Measurements from ENCODE around the gene SLC44A2.
A peak's percentile ranks its signal among the peaks of the same experiment; 100 is the strongest.

The SLC44A2 gene

DNA sequence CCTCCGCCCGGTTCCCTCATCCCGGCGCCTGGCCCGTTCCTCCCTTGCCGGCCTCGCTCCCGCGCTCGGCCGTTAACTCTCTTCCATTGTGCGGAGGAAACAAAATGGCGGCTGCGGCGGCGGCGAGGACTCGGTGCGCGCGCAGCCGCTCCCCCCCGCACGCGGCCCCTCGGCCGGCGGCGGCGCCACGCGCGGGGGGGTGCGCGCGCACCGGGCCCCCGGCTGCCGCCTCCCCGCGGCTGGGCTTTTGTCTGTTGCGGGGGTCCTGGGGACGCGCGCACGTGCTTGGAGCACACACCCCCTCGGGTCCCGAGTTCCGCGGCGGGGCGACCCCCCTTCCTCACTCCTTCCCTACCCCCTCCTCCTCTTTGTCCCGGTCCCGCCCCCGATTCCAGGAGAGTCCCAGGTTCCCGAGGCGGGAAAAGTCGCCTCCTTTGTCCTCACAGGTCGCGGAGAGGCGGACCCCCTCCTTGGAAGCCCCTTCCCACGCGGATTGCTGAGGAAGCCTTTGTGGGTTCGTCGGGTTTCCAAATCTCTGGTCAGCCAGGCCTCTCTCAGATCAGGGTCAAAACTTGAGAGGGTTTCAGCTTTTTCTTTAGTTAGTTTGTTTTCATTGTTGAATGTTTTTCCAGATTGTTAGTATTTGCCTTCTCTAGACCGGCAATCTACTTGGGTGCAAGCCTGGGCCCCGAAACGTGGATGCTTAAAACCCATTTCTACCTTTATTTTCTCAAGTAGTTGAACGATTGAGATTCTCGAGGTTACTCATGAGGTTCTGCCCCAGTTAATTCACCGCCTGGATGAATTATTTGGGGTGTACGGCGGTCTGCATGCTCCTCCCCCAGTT lies 29.5 kb downstream of the SLC44A2 start (continued):
- TF ChIP-seq, protein P1, sequence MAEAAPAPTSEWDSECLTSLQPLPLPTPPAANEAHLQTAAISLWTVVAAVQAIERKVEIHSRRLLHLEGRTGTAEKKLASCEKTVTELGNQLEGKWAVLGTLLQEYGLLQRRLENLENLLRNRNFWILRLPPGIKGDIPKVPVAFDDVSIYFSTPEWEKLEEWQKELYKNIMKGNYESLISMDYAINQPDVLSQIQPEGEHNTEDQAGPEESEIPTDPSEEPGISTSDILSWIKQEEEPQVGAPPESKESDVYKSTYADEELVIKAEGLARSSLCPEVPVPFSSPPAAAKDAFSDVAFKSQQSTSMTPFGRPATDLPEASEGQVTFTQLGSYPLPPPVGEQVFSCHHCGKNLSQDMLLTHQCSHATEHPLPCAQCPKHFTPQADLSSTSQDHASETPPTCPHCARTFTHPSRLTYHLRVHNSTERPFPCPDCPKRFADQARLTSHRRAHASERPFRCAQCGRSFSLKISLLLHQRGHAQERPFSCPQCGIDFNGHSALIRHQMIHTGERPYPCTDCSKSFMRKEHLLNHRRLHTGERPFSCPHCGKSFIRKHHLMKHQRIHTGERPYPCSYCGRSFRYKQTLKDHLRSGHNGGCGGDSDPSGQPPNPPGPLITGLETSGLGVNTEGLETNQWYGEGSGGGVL (tag by site-specific recombination; IDR thresholded peaks at IDR 0.05) = peak; percentile 81
- TF ChIP-seq SP3 (tag by site-specific recombination; IDR thresholded peaks at IDR 0.05) (no peak), ZNF121 (tag by site-specific recombination; IDR thresholded peaks at IDR 0.05) (no peak), ZNF366 (tag by site-specific recombination; conservative IDR thresholded peaks at IDR 0.05) (no peak), EGR2 (tag by site-specific recombination; IDR thresholded peaks at IDR 0.05; ENCODE audit: low read depth) (peak; percentile 49; the same call in 1 of the 2 replicates), YY1 (tag by site-specific recombination; IDR thresholded peaks at IDR 0.05) (peak; percentile 80)
- TF ChIP-seq, protein P2, sequence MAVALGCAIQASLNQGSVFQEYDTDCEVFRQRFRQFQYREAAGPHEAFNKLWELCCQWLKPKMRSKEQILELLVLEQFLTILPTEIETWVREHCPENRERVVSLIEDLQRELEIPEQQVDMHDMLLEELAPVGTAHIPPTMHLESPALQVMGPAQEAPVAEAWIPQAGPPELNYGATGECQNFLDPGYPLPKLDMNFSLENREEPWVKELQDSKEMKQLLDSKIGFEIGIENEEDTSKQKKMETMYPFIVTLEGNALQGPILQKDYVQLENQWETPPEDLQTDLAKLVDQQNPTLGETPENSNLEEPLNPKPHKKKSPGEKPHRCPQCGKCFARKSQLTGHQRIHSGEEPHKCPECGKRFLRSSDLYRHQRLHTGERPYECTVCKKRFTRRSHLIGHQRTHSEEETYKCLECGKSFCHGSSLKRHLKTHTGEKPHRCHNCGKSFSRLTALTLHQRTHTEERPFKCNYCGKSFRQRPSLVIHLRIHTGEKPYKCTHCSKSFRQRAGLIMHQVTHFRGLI (tag by site-specific recombination; IDR thresholded peaks at IDR 0.05) = no peak
- TF ChIP-seq, protein P3, sequence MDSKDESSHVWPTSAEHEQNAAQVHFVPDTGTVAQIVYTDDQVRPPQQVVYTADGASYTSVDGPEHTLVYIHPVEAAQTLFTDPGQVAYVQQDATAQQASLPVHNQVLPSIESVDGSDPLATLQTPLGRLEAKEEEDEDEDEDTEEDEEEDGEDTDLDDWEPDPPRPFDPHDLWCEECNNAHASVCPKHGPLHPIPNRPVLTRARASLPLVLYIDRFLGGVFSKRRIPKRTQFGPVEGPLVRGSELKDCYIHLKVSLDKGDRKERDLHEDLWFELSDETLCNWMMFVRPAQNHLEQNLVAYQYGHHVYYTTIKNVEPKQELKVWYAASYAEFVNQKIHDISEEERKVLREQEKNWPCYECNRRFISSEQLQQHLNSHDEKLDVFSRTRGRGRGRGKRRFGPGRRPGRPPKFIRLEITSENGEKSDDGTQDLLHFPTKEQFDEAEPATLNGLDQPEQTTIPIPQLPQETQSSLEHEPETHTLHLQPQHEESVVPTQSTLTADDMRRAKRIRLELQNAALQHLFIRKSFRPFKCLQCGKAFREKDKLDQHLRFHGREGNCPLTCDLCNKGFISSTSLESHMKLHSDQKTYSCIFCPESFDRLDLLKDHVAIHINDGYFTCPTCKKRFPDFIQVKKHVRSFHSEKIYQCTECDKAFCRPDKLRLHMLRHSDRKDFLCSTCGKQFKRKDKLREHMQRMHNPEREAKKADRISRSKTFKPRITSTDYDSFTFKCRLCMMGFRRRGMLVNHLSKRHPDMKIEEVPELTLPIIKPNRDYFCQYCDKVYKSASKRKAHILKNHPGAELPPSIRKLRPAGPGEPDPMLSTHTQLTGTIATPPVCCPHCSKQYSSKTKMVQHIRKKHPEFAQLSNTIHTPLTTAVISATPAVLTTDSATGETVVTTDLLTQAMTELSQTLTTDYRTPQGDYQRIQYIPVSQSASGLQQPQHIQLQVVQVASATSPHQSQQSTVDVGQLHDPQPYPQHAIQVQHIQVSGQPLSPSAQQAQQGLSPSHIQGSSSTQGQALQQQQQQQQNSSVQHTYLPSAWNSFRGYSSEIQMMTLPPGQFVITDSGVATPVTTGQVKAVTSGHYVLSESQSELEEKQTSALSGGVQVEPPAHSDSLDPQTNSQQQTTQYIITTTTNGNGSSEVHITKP (tag by site-specific recombination; IDR thresholded peaks at IDR 0.05) = peak; percentile 55; the same call in 1 of the 2 replicates
- TF ChIP-seq, protein P4, sequence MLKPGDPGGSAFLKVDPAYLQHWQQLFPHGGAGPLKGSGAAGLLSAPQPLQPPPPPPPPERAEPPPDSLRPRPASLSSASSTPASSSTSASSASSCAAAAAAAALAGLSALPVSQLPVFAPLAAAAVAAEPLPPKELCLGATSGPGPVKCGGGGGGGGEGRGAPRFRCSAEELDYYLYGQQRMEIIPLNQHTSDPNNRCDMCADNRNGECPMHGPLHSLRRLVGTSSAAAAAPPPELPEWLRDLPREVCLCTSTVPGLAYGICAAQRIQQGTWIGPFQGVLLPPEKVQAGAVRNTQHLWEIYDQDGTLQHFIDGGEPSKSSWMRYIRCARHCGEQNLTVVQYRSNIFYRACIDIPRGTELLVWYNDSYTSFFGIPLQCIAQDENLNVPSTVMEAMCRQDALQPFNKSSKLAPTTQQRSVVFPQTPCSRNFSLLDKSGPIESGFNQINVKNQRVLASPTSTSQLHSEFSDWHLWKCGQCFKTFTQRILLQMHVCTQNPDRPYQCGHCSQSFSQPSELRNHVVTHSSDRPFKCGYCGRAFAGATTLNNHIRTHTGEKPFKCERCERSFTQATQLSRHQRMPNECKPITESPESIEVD (tag by site-specific recombination; IDR thresholded peaks at IDR 0.05) = no peak

DNA sequence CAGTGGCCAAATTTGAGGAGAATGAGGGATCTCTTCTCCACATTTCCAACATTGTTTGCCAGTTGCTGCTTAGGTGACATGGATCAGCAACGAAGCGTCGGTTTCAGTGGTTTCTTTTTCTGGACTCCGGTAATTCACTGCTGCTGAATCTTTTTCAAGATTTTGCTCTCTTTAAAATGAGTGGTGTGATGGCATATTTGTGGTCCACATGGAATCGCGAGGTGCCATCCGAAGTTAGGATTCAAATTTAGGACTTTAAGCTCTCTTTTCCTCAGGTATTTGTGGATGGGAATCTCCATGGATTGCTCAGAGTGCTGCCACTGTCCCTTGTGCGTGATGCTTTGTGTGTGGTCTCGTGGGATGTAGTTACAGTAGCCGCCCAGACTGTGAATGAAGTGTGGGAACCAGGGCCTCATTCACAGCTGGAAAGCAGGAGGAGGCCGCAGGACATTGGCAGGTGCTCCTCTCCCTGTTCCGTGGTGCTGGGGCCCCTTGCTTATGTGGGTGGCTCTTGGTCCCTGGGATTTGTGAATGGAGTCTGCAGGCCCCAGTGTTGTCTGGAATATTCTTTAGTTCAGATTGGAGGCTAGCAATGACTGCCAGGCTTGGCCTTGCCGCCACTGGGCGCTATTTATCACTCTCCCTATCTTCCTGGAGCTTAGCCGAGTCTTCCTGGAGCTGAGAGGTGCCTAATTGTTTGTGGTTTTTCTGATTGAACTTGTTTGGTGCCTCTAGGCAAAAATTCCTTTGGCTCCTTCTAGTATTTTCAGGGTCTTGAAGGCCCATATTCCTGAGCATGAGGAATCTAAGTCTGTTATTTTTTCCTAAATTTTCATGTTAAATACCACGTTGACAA lies 30.3 kb downstream of the SLC44A2 start:
- ChIA-PET POLR2A (interaction anchor here (0.6 to 1.4 kb wide), 4 partner anchors 10 to 656 kb away, joined by 3 to 8 read pairs (median 4); no protein-coding TSS in a partner anchor), CTCF (interaction anchor here (0.6 to 1.9 kb wide), 7 partner anchors 17 to 399 kb away, joined by 3 to 23 read pairs (median 3); partner anchors contain the start of gene QTRT1)
- Histone ChIP-seq H3K9me3 (ENCODE audit: control insufficient read depth, insufficient read depth, low read depth, low read length) (no peaks in the 10 kb centered on the region), H3K36me3 (ENCODE audit: control insufficient read depth in 2 of 2, insufficient read depth in 1 of 2, low read length in 2 of 2) (peaks cover 22 to 39% of the 10 kb centered on the region in 2 experiments; a peak in 2 of 3 replicates), H3K27ac (ENCODE audit: extremely low read depth, low read depth, low read length) (peak overlapping the region; percentile 89), H3K4me3 (ENCODE audit: low read depth, low read length) (peak overlapping the region; percentile 61), H3K4me1 (ENCODE audit: control insufficient read depth, insufficient read depth, low read length) (peaks cover 11% of the 10 kb centered on the region)
- TF ChIP-seq ZNF585B (tag by site-specific recombination; IDR thresholded peaks at IDR 0.05) (no peak), SP2 (tag by site-specific recombination; IDR thresholded peaks at IDR 0.05) (peak; percentile 21), OSR2 (tag by site-specific recombination; IDR thresholded peaks at IDR 0.05) (peak; percentile 76), ZEB2 (tag by site-specific recombination; IDR thresholded peaks at IDR 0.05) (0 out of 2 replicates have a peak, but pooled peaks have one; percentile 25), IKZF3 (tag by site-specific recombination; IDR thresholded peaks at IDR 0.05) (peak; percentile 49; the same call in 1 of the 2 replicates), ZBTB48 (tag by site-specific recombination; IDR thresholded peaks at IDR 0.05) (peak; percentile 84), ZIC2 (tag by site-specific recombination; IDR thresholded peaks at IDR 0.05) (peak; percentile 53; the same call in 1 of the 2 replicates), ZNF366 (tag by site-specific recombination; conservative IDR thresholded peaks at IDR 0.05) (peak; percentile 24; the same call in 1 of the 2 replicates), ZBTB20 (tag by site-specific recombination; IDR thresholded peaks at IDR 0.05) (peak; percentile 34; the same call in 1 of the 2 replicates), ZNF623 (tag by site-specific recombination; IDR thresholded peaks at IDR 0.05) (peak; percentile 94), ZBTB17 (tag by site-specific recombination; IDR thresholded peaks at IDR 0.05) (peak; percentile 37; the same call in 1 of the 2 replicates), ZXDB (tag by site-specific recombination; IDR thresholded peaks at IDR 0.05) (peak; percentile 45; the same call in 1 of the 2 replicates), GFI1B (tag by site-specific recombination; IDR thresholded peaks at IDR 0.05) (0 out of 2 replicates have a peak, but pooled peaks have one; percentile 20), ZBTB8A (tag by site-specific recombination; IDR thresholded peaks at IDR 0.05) (peak; percentile 39; the same call in 1 of the 2 replicates)
- TF ChIP-seq, protein P5, sequence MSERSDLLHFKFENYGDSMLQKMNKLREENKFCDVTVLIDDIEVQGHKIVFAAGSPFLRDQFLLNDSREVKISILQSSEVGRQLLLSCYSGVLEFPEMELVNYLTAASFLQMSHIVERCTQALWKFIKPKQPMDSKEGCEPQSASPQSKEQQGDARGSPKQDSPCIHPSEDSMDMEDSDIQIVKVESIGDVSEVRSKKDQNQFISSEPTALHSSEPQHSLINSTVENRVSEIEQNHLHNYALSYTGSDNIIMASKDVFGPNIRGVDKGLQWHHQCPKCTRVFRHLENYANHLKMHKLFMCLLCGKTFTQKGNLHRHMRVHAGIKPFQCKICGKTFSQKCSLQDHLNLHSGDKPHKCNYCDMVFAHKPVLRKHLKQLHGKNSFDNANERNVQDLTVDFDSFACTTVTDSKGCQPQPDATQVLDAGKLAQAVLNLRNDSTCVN (tag by site-specific recombination; optimal IDR thresholded peaks at IDR 0.05) = peak; percentile 14
